Renal cortex interstitium (tissue), 11 donors: ENCODE measurements around the gene AQR. TPM values are rescaled to one million over a fixed set of nuclear protein-coding genes. Genes with fewer than 3 reads are reported as not detected.
A peak's percentile ranks its signal among the peaks of the same experiment; 100 is the strongest.
"Not testable (repeated sequence)": the region's sequence is repeated elsewhere in the genome, so short reads cannot be mapped to it uniquely, and the experiment has no call there.

Experiments used
- DNase-seq, 11 donors: peaks; one replicate each; pipeline ENCODE4 v3.0.0-alpha.2; 2013; ENCODE audit warnings: low read depth in 9 of 11, low spot score in 4 of 11; ENCODE audit errors: extremely low read depth in 1 of 11
- polyA plus RNA-seq, 3 donors: library from polyadenylated mRNA; unstranded; fragments of 120-200 nt; gene quantifications; one replicate each; pipeline ENCODE4 v1.2.1, GENCODE V29; 2013; ENCODE audit not compliant: insufficient read length in 3 of 3

Gene AQR
- polyA plus RNA-seq, 3 donors, result 36.4 to 44.8 (median 41.8) TPM

GRCh38 chr15:34984889-34985630 lies 15.5 kb upstream of the AQR start:
- DNase-seq, result peak in 1 of 11 donors; percentile 52

DNA sequence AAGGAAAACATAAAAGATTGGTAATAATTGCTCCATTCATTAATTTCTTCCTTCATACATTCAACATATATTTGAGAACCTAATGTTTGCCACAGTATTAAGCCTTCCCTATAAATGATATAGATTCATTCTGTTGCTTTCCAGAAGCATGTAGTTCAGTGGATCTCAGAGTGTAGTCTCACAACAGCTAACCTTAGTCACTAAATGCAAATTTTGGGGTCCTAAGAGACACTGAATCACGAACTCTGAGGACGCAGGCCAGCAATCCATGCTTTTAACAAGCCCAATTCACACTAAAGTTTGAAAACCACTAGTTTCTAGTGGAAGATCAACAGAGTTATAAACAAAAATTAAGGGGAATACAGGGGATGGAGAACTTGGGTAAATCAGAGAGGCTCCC lies 7.2 kb upstream of the AQR start:
- no peak for DNase-seq

DNA sequence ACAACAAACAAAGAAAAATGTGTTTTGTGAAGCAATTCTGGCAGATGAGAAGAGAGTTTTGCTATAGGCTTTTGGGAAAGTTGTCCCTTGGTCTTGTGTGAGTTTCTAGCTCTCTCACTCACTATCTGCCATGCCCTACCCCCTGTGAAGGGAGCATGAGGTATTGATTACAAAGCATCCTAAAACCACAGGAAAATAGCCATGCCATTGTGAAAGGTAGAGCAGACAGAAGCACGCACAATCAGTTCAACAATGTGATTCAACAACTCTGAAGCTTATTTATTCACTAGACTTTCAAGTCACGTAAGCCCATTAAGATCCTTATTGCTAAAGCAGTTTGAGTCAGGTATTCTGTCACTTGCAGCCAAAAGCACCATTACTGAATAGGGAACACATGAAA lies 6.5 kb upstream of the AQR start:
- no peak for DNase-seq

DNA sequence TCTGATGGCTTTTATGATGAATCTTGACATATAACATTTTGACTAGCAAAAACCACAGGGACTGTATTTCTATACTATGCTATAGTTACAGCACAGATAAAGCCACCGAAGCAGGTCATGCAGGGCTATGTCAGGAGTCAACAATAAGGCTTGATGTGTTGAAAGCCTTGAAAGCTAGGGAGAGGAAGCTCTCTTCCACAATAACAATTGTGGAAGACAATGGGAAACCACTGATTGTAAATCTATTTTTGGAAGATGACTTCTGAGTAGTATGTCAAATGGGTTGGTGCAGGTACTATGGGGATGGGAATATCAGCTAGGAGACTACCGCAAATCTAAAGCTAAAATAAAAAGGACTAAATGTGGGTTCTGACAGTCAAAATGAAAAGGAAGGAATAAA lies 4.0 kb upstream of the AQR start:
- DNase-seq, result no peak

- not testable (repeated sequence) for DNase-seq
Observed at GRCh38 chr15:34970098-34970643, 629 bp upstream of the AQR start.

DNA sequence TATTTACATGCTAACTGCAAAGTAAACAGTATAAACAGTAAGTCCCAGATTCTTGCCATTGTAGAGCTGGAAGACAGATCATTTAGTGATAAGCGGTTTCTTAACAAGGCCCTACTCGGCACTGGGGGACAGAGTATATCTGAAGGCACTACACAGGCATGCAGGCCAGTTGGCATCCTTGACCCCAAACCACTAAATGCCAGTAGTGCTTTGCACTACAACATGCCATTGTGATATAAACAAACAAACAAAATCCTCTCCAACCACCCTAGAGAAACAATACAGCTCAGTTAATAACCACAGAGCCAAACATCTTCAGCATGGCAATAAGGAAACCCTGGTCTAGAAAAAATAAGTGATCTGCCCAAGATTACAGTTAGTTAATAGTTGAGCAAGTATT lies 5.3 kb downstream of the AQR start:
- no peak for DNase-seq

- no peak for DNase-seq
Observed at GRCh38 chr15:34953851-34954250, 15.7 kb downstream of the AQR start.

- no peak for DNase-seq
Observed at GRCh38 chr15:34952481-34952880, 17.1 kb downstream of the AQR start.

- no peak for DNase-seq
Observed at GRCh38 chr15:34951993-34952392, 17.5 kb downstream of the AQR start.

DNA sequence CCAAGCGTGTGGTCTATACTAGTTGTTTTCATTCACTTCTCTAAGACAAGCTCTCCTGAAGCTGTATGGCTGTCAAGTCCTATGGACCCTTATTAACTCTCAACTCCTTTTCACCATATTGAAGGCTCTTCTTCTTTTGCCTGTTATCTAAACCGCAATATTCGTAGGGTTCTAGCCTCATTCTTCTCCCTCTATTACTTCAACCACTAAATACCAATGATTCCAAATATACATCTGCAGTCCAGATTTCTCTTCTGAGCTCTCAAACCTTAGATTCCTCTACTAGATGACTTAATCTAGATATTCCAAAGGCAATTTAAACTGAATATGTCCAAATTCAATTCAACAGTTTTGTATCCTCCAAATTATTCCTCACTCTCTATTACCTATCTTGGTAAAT lies 24.6 kb downstream of the AQR start:
- no peak for DNase-seq

DNA sequence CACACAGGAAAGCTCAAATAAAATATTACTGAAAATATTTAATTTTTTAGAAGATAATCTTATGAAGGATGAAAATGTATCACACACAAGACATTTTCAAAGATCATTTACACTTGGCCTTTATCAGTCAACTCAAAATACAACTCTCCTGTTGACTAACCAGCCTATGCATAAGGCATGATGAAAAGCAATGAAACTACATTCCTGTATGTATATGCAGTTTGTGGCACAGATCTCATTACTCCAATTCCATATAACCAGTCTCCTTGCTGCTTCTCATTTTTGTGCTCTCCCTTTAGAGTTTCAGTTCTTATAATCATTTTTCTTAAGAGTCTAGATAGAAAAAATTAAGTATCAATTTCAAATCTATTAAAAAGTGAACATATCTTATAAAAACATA lies 25.8 kb downstream of the AQR start:
- no peak for DNase-seq

GRCh38 chr15:34943264-34943663 lies 26.3 kb downstream of the AQR start:
- not testable (repeated sequence) for DNase-seq

DNA sequence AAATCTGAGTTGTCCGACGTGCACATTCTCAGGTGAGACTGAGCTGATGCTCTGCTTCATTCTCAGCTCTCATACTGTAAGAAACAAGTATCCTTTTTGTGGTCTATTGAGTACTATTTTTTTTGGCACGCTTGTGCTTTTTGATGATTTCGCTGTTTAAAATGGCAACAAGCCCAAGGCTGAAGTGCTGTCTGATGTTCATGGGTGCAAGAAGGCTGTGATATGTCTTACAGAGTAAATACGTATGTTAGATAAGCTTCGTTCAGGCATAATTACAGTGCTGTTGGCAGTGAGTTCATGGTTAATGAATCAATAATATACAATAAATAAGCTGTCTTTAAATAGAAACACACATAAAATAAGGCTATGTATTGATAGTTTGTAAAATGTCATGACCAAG lies 27.2 kb downstream of the AQR start:
- peak in 5 of 11 donors; percentile 4 to 28 (median 9) for DNase-seq

DNA sequence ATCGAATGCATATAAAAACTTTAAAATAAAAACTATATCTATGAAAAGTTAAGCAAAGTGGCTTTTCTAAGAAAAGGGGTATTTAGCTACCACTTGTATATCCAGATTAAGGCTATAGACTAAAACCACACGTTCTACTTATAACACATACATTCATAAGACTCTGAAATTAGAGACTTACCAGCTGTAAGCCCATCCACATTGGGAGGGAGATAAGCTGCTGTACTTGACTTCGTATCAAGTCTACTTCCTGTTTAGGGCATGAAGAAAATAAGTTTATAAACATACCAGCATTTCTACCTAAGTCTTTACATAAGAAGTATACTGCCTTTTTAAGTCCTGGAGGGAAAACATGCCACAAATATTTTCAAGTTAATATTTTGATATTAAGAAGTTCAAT lies 27.7 kb downstream of the AQR start:
- DNase-seq, result no peak

- no peak for DNase-seq
Observed at GRCh38 chr15:34941185-34941698, 28.3 kb downstream of the AQR start.

DNA sequence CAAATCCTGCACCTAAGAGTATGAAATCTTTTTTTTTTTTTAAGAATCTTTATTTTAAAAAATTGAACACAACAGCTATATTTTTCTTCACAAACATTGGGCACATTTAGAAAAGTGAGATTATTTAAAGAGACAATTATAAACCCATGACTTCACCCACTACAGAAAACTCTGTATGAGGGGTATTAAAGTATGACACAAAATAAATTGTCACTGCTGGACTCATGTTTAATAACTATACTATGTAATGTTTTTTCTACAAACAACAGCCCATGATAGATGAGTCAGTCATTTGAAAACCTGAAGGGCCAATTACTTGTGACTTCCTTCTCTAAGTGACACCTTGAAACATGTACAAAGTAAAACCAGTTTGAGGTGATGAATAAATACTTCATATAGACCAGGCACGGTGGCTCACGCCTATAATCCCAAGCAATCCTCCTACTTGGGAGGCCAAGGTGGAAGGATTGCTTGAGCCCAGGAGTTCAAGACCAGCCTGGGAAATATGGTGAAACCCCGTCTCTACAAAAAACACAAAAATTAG lies 36.0 kb downstream of the AQR start:
- DNase-seq, result no peak

GRCh38 chr15:34928349-34928748 lies 41.2 kb downstream of the AQR start:
- DNase-seq, result not testable (repeated sequence)

GRCh38 chr15:34927726-34928125 lies 41.8 kb downstream of the AQR start:
- no peak for DNase-seq

DNA sequence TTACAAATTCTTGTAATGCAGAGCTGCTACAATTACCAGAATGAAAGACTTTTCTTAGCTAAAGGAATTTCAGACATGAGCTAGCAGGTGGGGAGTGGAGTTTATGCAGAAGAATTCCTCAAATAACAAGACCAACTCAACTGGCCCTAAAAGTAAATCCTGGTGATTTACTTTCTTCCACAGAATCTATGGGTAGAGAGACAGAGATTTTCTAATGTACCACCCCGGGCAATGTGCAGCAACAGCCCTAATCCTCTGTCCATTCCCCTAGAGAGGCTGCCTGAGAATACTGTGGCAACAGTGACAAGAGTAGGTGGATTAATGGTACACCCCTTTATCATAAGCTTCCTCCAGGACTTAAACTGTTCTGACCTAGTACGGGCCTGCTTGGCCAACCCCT lies 55.2 kb downstream of the AQR start:
- DNase-seq, result no peak

DNA sequence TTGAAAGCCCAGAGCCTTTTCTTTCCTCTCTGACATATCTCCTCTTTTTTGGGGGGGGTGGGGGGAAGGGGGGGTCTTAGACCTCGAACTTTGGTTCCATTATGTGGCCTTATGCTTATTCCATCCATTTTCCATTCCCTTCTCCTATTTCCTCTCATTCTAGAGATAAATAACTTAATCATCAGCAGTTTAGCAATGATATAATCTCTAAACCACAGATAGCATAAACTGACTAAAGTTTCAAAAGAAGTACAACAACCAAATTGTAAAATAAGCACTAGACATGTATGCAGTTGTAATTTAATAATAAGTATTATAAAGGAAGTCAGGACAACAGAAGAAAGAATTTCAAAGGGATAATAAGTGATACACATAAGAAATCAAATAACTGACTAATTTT lies 64.5 kb downstream of the AQR start:
- DNase-seq, result no peak

DNA sequence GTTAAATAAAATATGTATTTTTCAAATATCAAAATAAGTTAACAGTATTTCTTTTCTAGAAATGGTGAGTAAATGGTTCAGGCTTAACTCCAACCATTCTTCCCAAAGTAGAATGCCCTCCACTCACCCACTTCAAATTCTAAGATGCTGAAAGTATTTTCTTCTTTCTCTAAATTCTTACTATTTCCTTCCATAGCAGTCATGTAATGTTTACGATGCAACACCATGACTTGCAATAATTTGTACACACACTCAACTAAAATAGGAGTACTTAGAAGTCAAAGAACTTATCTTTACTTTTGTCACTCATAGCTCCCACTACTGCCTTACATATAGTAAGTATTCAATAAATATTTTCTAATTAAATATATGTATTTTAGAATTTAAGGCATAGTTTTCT lies 65.0 kb downstream of the AQR start:
- DNase-seq, result no peak
